IPS-18c (cell line): ENCODE measurements around the gene WBP11.
"Not testable (repeated sequence)": the region's sequence is repeated elsewhere in the genome, so short reads cannot be mapped to it uniquely, and the experiment has no call there.

ENCODE experiments used
- H3K4me3 ChIP-seq: 2 replicates; pipeline ENCODE4 v1.7.0; 2013; ENCODE audit warnings: low read depth, mild to moderate bottlenecking, low read length, moderate library complexity; ENCODE audit not compliant: insufficient read depth
- H3K9me3 ChIP-seq: one replicate; pipeline ENCODE4 v1.6.1; 2013; ENCODE audit warnings: mild to moderate bottlenecking, low read length, moderate library complexity; ENCODE audit not compliant: control insufficient read depth, insufficient read depth

The WBP11 gene

GRCh38 chr12:14765398-14765797 is 37.9 kb downstream of the WBP11 start:
- Histone ChIP-seq H3K4me3 (no peak overlapping the region), H3K9me3 (peaks cover 2% of the 10 kb centered on the region)

DNA sequence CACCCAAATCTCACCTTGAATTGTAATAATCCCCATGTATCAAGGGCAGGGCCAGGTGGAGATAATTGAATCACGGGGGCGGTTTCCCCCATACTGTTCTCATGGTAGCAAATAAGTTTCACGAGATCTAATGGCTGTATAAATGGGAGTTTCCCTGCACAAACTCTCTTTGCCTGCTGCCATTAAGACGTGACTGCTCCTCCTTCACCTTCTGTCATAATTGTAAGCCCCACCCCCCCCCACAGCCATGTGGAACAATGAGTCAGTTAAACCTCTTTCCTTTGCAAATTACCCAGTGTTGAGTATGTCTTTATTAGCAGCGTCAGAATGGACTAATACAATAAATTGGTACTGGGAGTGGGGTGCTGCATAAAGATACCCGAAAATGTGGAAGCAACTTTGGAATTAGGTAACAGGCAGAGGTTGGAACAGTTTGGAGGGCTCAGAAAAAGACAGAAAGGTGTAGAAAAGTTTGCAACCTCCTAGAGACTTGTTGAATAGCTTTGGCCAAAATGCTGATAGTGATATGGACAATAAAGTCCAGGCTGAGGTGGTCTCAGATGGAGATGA is 43.5 kb downstream of the WBP11 start:
- H3K4me3 ChIP-seq, H3K9me3 ChIP-seq: not testable (repeated sequence)

GRCh38 chr12:14756334-14757143 is 46.7 kb downstream of the WBP11 start:
- Histone ChIP-seq H3K4me3 (no peak overlapping the region), H3K9me3 (no peaks in the 10 kb centered on the region)

GRCh38 chr12:14751986-14752385 is 51.3 kb downstream of the WBP11 start:
- H3K9me3 ChIP-seq, result no peaks in the 10 kb centered on the region
- H3K4me3 ChIP-seq, result no peak overlapping the region

GRCh38 chr12:14743061-14743460 is 60.2 kb downstream of the WBP11 start:
- H3K4me3 ChIP-seq, result no peak overlapping the region
- peaks cover 2% of the 10 kb centered on the region for H3K9me3 ChIP-seq

DNA sequence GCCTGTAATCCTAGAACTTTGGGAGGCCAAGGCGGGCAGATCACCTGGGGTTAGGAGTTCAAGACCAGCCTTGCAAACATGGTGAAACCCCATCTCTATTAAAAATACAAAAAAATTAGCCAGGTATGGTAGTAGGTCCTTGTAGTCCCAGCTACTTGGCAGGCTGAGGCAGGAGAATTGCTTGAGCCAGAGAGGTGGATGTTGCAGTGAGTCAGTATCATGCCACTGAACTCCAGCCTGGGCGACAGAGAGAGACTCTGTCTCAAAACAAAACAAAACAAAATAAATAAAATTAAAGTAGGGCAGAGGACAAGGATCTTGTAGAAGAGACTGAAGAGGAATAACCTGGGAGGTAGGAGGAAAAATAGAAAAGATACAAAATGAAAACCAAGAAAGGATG is 61.3 kb downstream of the WBP11 start:
- H3K4me3 ChIP-seq, result no peak overlapping the region
- H3K9me3 ChIP-seq, result peaks cover 2% of the 10 kb centered on the region

DNA sequence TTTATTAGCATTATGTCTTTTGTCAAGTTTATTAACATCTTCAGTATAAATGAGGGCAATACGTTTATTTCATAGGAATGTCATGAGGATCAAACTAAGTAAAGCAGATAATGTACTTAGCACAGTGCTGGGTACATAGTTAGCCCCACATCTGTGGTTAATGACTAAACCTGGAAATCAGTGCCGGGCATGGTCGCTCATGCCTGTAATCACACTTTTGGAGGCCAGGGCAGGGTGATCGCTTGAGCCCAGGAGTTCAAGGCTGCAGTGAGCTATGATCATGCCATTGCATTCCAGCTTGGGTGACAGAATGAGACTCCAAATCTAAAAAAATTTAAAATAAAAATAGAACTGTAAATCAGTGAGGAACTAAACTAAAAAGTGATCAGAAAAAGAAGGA is 62.1 kb downstream of the WBP11 start:
- H3K9me3 ChIP-seq, result peaks cover 2% of the 10 kb centered on the region
- H3K4me3 ChIP-seq, result no peak overlapping the region

- H3K9me3 ChIP-seq, H3K4me3 ChIP-seq: not testable (repeated sequence)
Measured at GRCh38 chr12:14736441-14736840, 66.8 kb downstream of the WBP11 start.
